HG02610 (cell line): ENCODE results near the gene ARL4D.
"Not testable (repeated sequence)": the region's sequence is repeated elsewhere in the genome, so short reads cannot be mapped to it uniquely, and the experiment has no call there.

Experiments
- ATAC-seq: cut with Tn5 transposase; IDR thresholded peaks from one replicate; pipeline ENCODE4 v1.9.1; 2021; ENCODE audit warnings: mild to moderate bottlenecking, moderate library complexity; ENCODE audit not compliant: unreplicated experiment

ARL4D gene

GRCh38 chr17:43398724-43399595 is at the start of gene ARL4D:
TSS of gene ARL4D (plus strand) at chr17:43398993. CDS start at chr17:43399733, 740 bp downstream.
- ATAC-seq, result peak; percentile 46

GRCh38 chr17:43349142-43349541 is 49.7 kb upstream of the ARL4D start:
- ATAC-seq, result no peak

- ATAC-seq, result no peak
Observed at GRCh38 chr17:43350888-43351361, 47.9 kb upstream of the ARL4D start.

- no peak for ATAC-seq
Observed at GRCh38 chr17:43351691-43352090, 47.1 kb upstream of the ARL4D start.

GRCh38 chr17:43352579-43353331 is 46.0 kb upstream of the ARL4D start:
- ATAC-seq, result no peak

- ATAC-seq, result no peak
Observed at GRCh38 chr17:43353393-43353792, 45.4 kb upstream of the ARL4D start.

GRCh38 chr17:43354371-43354770 is 44.4 kb upstream of the ARL4D start:
- ATAC-seq, result no peak

GRCh38 chr17:43356450-43356849 is 42.3 kb upstream of the ARL4D start:
- no peak for ATAC-seq

- no peak for ATAC-seq
Observed at GRCh38 chr17:43356999-43357398, 41.8 kb upstream of the ARL4D start.

- ATAC-seq, result no peak
Observed at GRCh38 chr17:43359469-43360110, 39.2 kb upstream of the ARL4D start.

GRCh38 chr17:43360376-43360738 is 38.4 kb upstream of the ARL4D start:
- no peak for ATAC-seq

GRCh38 chr17:43360739-43361505 is 37.9 kb upstream of the ARL4D start:
- ATAC-seq, result peak; percentile 72

- no peak for ATAC-seq
Observed at GRCh38 chr17:43363181-43363925, 35.4 kb upstream of the ARL4D start.

GRCh38 chr17:43363926-43364285 is 34.9 kb upstream of the ARL4D start:
- ATAC-seq, result no peak

GRCh38 chr17:43365356-43365755 is 33.4 kb upstream of the ARL4D start:
- ATAC-seq, result no peak

- ATAC-seq, result not testable (repeated sequence)
Observed at GRCh38 chr17:43365921-43366320, 32.9 kb upstream of the ARL4D start.

- ATAC-seq, result no peak
Observed at GRCh38 chr17:43366891-43367736, 31.7 kb upstream of the ARL4D start.

GRCh38 chr17:43367737-43368242 is 31.0 kb upstream of the ARL4D start:
- ATAC-seq, result peak; percentile 24
